ENCODE results near the gene MAP6. TPM values are rescaled to one million over a fixed set of nuclear protein-coding genes. Genes with fewer than 3 reads are reported as not detected.
A peak's percentile ranks its signal among the peaks of the same experiment; 100 is the strongest.

MAP6 gene
- total RNA-seq, 1 experiment from 2014 or later, result not detected

GRCh38 chr11:75547177-75547576, 121.7 kb downstream of the MAP6 start:
- TF ChIP-seq ZBTB33 (IDR thresholded peaks at IDR 0.05; ENCODE audit: extremely low read depth, insufficient replicate concordance, low read length) (no peak), ZNF274 (IDR thresholded peaks at IDR 0.05; ENCODE audit: low read depth, low read length) (no peak), CTCF (IDR thresholded peaks at IDR 0.05 in 2 of 3, conservative IDR thresholded peaks at IDR 0.05 in 1 of 3; ENCODE audit: borderline replicate concordance in 1 of 3, insufficient read depth in 1 of 3, low read depth in 2 of 3, low read length in 2 of 3) (no peak), REST (IDR thresholded peaks at IDR 0.05; ENCODE audit: low read depth) (no peak), RAD21 (IDR thresholded peaks at IDR 0.05; ENCODE audit: low read depth) (no peak), ZFX (IDR thresholded peaks at IDR 0.05) (no peak), POLR2A (IDR thresholded peaks at IDR 0.05; ENCODE audit: borderline replicate concordance, extremely low read depth, insufficient read depth, insufficient read length) (no peak), EGR1 (IDR thresholded peaks at IDR 0.05; ENCODE audit: low read depth) (no peak), EZH2 (IDR thresholded peaks at IDR 0.05) (no peak), YY1 (IDR thresholded peaks at IDR 0.05; ENCODE audit: extremely low read depth, insufficient replicate concordance, low read depth, low read length) (no peak), ELF1 (IDR thresholded peaks at IDR 0.05; ENCODE audit: borderline replicate concordance, low read depth) (no peak), SIN3A (IDR thresholded peaks at IDR 0.05; ENCODE audit: low read depth) (no peak), CBX3 (IDR thresholded peaks at IDR 0.05; ENCODE audit: low read depth) (no peak), ATF3 (IDR thresholded peaks at IDR 0.05) (no peak), SRF (IDR thresholded peaks at IDR 0.05; ENCODE audit: low read depth) (no peak)
- no peaks in the 10 kb centered on the region for H3K27me3 ChIP-seq (ENCODE audit: insufficient read depth, low read length)
- ATAC-seq (peak; percentile 28; the same call in 1 of the 2 replicates), DNase-seq (ENCODE audit: low read depth, low spot score) (no peak)
- no peak overlapping the region for H2AFZ ChIP-seq (ENCODE audit: low read depth, low read length, poor library complexity, severe bottlenecking)
- no peaks in the 10 kb centered on the region for H3K9me3 ChIP-seq (ENCODE audit: control insufficient read depth in 1 of 2, insufficient read depth in 1 of 2, low read depth in 1 of 2, low read length in 2 of 2)
- ChIA-PET POLR2A (no interaction called here), RAD21 (ENCODE audit: low non-redundant PET in 1 of 2, low total read pairs in 2 of 2, uncharacterized antibody in 2 of 2, unreplicated experiment in 2 of 2) (no interaction called here), CTCF (no interaction called here)
- no peaks in the 10 kb centered on the region for H4K20me1 ChIP-seq (ENCODE audit: insufficient read depth)
- H3K36me3 ChIP-seq (ENCODE audit: control insufficient read depth in 1 of 2, insufficient read depth in 2 of 2, low read length in 2 of 2), result no peaks in the 10 kb centered on the region
- no peak overlapping the region for H3K4me3 ChIP-seq (replicated peaks in 1 of 2; ENCODE audit: low read depth in 1 of 2, low read length in 2 of 2)
- H3K79me2 ChIP-seq (ENCODE audit: insufficient read depth, low read length), result no peaks in the 10 kb centered on the region
- no peak overlapping the region for H3K4me2 ChIP-seq (ENCODE audit: low read length)
- intact Hi-C loops (cut with micrococcal nuclease), result loop anchor here (1.0 to 5.0 kb wide), 3 partner anchors 15 to 770 kb away; partner anchors contain the start of gene SERPINH1
- no peak overlapping the region for H3K27ac ChIP-seq (ENCODE audit: low read depth, low read length)
- H3K4me1 ChIP-seq (ENCODE audit: control insufficient read depth in 1 of 2, insufficient read depth in 2 of 2, low read length in 2 of 2), result peaks cover 0 to 8% of the 10 kb centered on the region in 2 experiments; a peak in 2 of 4 replicates
- no peak overlapping the region for H3K9ac ChIP-seq (ENCODE audit: low read length)
- no TSS peak for BruUV-seq (replicated peaks)
- no peaks in the 10 kb centered on the region for H3K9me2 ChIP-seq (ENCODE audit: insufficient read depth)
